ENCODE data around the gene NINL.

Gene NINL

DNA sequence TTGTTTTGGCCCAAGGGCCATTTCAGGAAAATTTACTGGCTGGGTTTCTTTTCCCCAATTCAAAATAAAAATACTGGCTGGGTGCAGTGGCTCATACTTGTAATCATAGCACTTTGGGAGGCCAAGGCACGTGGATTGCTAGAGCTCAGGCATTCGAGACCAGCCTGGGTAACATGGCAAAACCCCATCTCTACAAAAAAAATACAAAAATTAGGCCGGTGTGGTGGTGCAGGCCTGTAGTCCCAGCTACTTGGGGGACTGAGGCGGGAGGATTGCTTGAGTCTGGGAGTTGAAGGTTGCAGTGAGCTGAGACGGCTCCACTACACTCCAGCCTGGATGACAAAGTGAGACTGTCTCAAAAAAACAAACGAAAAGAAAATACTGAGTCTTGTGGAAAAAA lies 60.0 kb downstream of the NINL start:
- Histone ChIP-seq H3K9me3 (ENCODE audit: severe bottlenecking) (peaks cover 2% of the 10 kb centered on the region), H3K4me3 (ENCODE audit: low read depth, low read length) (no peak overlapping the region), H3K27me3 (ENCODE audit: insufficient read depth, low read depth, severe bottlenecking) (no peaks in the 10 kb centered on the region), H3K27ac (no peak overlapping the region), H3K36me3 (peaks cover 54% of the 10 kb centered on the region)
- TF ChIP-seq, protein P1, sequence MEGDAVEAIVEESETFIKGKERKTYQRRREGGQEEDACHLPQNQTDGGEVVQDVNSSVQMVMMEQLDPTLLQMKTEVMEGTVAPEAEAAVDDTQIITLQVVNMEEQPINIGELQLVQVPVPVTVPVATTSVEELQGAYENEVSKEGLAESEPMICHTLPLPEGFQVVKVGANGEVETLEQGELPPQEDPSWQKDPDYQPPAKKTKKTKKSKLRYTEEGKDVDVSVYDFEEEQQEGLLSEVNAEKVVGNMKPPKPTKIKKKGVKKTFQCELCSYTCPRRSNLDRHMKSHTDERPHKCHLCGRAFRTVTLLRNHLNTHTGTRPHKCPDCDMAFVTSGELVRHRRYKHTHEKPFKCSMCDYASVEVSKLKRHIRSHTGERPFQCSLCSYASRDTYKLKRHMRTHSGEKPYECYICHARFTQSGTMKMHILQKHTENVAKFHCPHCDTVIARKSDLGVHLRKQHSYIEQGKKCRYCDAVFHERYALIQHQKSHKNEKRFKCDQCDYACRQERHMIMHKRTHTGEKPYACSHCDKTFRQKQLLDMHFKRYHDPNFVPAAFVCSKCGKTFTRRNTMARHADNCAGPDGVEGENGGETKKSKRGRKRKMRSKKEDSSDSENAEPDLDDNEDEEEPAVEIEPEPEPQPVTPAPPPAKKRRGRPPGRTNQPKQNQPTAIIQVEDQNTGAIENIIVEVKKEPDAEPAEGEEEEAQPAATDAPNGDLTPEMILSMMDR (IDR thresholded peaks at IDR 0.05; ENCODE audit: low read depth, low read length) = no peak
- no peak for DNase-seq

DNA sequence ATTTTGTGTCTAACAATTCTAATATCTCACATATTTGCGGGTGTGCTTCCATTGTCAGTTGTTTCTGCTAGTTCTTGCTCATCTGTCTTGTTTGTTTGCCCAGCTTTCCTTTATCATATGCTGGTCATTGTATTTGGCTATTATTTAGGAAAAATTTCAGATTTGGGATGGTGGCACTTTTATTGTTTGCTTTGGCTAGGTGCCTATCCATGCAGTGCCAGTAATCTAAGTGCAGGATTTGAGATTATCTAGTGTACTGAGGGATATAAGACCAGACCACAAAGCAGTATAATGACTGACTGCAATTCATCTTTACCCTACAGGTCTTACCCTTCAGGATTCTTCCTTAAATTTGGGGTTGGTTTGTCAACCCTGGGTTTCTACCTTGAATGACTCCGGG lies 63.9 kb downstream of the NINL start:
- Histone ChIP-seq H3K27ac (no peak overlapping the region), H3K27me3 (ENCODE audit: insufficient read depth, low read depth, severe bottlenecking) (no peaks in the 10 kb centered on the region), H3K9me3 (ENCODE audit: severe bottlenecking) (peaks cover 2% of the 10 kb centered on the region), H3K36me3 (peaks cover 72% of the 10 kb centered on the region), H3K4me3 (ENCODE audit: low read depth, low read length) (no peak overlapping the region)
- TF ChIP-seq, protein P1 (IDR thresholded peaks at IDR 0.05; ENCODE audit: low read depth, low read length) = no peak
- DNase-seq = no peak

DNA sequence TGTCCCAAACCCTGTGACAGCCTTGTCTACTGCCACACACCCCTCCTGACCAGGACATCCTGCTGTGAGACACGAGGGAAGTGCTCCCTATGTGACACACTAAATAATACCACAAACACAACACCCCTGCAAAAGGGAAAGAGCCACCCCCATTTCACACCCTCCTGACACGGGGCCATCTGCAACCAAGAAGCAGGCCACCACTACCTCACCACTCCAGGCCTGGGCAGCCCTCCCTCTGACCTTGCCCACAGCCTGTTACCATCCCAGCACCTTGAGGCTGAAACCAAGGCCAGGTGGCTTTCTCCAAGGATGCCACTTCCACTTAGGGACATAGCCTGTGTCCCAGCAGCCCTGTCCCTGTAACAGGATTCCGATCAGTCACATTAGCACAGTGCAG lies 68.2 kb downstream of the NINL start:
- Histone ChIP-seq H3K4me3 (ENCODE audit: low read depth, low read length) (no peak overlapping the region), H3K36me3 (peaks cover 71% of the 10 kb centered on the region), H3K9me3 (ENCODE audit: severe bottlenecking) (peaks cover 15% of the 10 kb centered on the region)

DNA sequence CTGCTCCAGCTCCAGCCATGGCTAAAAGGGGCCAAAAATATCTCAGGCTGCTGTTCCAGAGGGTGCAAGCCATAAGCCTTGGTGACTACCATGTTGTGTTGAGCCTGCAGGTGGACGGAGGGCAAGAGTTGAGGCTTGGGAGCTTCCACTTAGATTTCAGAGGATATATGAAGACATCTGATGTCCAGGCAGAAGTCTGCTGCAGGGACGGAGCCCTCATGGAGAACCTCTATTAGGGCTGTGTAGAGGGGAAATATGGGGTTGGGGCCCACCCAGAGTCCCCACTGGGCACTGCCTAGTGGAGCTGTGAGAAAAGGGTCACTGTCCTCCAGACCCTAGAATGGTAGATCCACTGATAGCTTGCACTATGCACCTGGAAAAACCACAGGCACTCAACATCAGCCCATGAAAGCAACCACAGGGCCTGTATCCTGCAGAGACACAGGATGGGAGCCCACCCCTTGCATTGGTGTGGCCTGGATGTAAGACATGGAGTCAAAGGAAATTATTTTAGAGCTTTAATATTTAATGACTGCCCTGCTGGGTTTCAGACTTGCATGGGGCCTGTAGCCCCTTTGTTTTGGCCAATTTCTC lies 70.5 kb downstream of the NINL start:
- TF ChIP-seq, protein P1 (IDR thresholded peaks at IDR 0.05; ENCODE audit: low read depth, low read length) = no peak
- Histone ChIP-seq H3K27ac (no peak overlapping the region), H3K36me3 (peaks cover 79% of the 10 kb centered on the region), H3K9me3 (ENCODE audit: severe bottlenecking) (peaks cover 13% of the 10 kb centered on the region), H3K27me3 (ENCODE audit: insufficient read depth, low read depth, severe bottlenecking) (no peaks in the 10 kb centered on the region), H3K4me3 (ENCODE audit: low read depth, low read length) (no peak overlapping the region)
- no peak for DNase-seq

More for the DNA sequence above, 68.2 kb downstream of the NINL start:
- H3K27ac ChIP-seq = no peak overlapping the region
- TF ChIP-seq, protein P1 (IDR thresholded peaks at IDR 0.05; ENCODE audit: low read depth, low read length) = no peak
- no peak for DNase-seq
- no peaks in the 10 kb centered on the region for H3K27me3 ChIP-seq (ENCODE audit: insufficient read depth, low read depth, severe bottlenecking)

DNA sequence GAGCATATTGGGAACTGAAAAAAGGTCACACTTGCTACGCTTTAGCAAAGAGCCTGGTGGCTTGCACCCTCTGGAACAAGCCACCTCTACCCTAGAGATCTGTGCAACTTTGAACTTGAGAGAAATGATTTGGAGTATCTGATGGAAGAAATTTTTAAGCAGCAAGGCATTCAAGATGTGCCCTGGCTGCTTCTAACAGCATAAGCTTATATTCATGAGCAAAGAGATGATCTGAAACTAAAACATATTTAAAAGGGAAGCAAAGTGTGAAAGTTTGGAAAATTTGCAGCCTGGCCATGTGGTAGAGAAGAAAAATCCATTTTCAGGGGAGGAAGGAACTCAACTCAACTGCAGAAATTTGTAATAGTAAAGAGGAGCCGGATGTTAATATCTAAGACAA lies 71.1 kb downstream of the NINL start:
- TF ChIP-seq, protein P1 (IDR thresholded peaks at IDR 0.05; ENCODE audit: low read depth, low read length) = no peak
- no peak overlapping the region for H3K27ac ChIP-seq
- H3K36me3 ChIP-seq = peaks cover 86% of the 10 kb centered on the region
- no peak for DNase-seq
- peaks cover 13% of the 10 kb centered on the region for H3K9me3 ChIP-seq (ENCODE audit: severe bottlenecking)
- no peak overlapping the region for H3K4me3 ChIP-seq (ENCODE audit: low read depth, low read length)
- H3K27me3 ChIP-seq (ENCODE audit: insufficient read depth, low read depth, severe bottlenecking) = no peaks in the 10 kb centered on the region

DNA sequence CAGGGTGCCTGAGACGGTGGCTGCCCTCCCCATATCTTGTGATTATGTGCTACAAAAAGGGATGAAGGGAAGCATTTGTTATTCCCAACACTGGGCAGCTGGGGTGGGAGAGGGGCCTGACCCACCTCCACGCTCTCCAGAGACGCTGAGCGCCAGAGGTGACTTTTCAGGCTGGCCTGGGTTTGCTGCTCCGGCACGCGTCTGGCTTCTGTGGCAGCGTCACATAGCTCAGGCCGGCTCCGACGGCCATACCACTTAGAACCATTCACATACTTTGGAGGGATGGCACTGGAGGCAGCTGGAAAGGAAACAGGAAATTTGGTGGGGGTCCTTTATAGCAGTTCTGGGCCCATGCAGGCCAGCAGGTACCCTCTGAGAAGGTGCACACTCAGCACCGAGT lies 72.6 kb downstream of the NINL start:
- Histone ChIP-seq H3K9me3 (ENCODE audit: severe bottlenecking) (peaks cover 13% of the 10 kb centered on the region), H3K27me3 (ENCODE audit: insufficient read depth, low read depth, severe bottlenecking) (no peaks in the 10 kb centered on the region), H3K27ac (no peak overlapping the region), H3K4me3 (ENCODE audit: low read depth, low read length) (no peak overlapping the region), H3K36me3 (peaks cover 95% of the 10 kb centered on the region)
- DNase-seq = no peak
- TF ChIP-seq, protein P1 (IDR thresholded peaks at IDR 0.05; ENCODE audit: low read depth, low read length) = no peak

Measured in WERI-Rb-1 (cell line).